Posterior cingulate gyrus (tissue), 11 donors: ENCODE data around the gene PRR20G.

Source experiments
- DNase-seq, 10 donors: peaks; one replicate each; pipeline versions ENCODE4 v3.0.0 to v3.0.0-alpha.2; 2020 to 2021; ENCODE audit warnings: mixed read lengths in 3 of 10
- intact Hi-C: fragments of 100-400 bp; cut with DNase I; formaldehyde crosslinking; loops from one replicate; pipeline ENCODE4 v1.15.1; 2023

Gene PRR20G

GRCh38 chr3:127264794-127265514 is 22.9 kb downstream of the PRR20G start:
- intact Hi-C loops: no loop called here
- peak in 1 of 10 donors; percentile 44 for DNase-seq

- intact Hi-C loops: no loop called here
- DNase-seq: no peak
Observed at GRCh38 chr3:127264292-127264691, 23.6 kb downstream of the PRR20G start.

GRCh38 chr3:127263586-127264231 is 24.1 kb downstream of the PRR20G start:
- peak in 8 of 10 donors; percentile 21 to 89 (median 44) for DNase-seq
- intact Hi-C loops: no loop called here

GRCh38 chr3:127263037-127263436 is 24.8 kb downstream of the PRR20G start:
- intact Hi-C loops: no loop called here
- DNase-seq: no peak

- intact Hi-C loops: no loop called here
- no peak for DNase-seq
Observed at GRCh38 chr3:127262533-127262932, 25.3 kb downstream of the PRR20G start.

GRCh38 chr3:127261925-127262324 is 25.9 kb downstream of the PRR20G start:
- peak in 1 of 10 donors; percentile 54 for DNase-seq
- intact Hi-C loops: no loop called here

- peak in 1 of 10 donors; percentile 76 for DNase-seq
Observed at GRCh38 chr3:127260826-127261555, 26.9 kb downstream of the PRR20G start.

GRCh38 chr3:127260416-127260815 is 27.4 kb downstream of the PRR20G start:
- DNase-seq: no peak
- intact Hi-C loops: no loop called here

More at GRCh38 chr3:127260826-127261555, 26.9 kb downstream of the PRR20G start:
- intact Hi-C loops: no loop called here

- intact Hi-C loops: loop anchor here (10.0 kb wide), 1 partner anchor 195 kb away; no protein-coding TSS in a partner anchor
- DNase-seq: no peak
Observed at GRCh38 chr3:127259882-127260281, 28.0 kb downstream of the PRR20G start.

GRCh38 chr3:127258733-127259132 is 29.1 kb downstream of the PRR20G start:
- no peak for DNase-seq

GRCh38 chr3:127257351-127257750 is 30.5 kb downstream of the PRR20G start:
- intact Hi-C loops: loop anchor here (10.0 kb wide), 1 partner anchor 197 kb away; no protein-coding TSS in a partner anchor
- no peak for DNase-seq

More at GRCh38 chr3:127258733-127259132, 29.1 kb downstream of the PRR20G start:
- intact Hi-C loops: loop anchor here (10.0 kb wide), 1 partner anchor 196 kb away; no protein-coding TSS in a partner anchor

- DNase-seq: no peak
- intact Hi-C loops: loop anchor here (10.0 kb wide), 1 partner anchor 198 kb away; no protein-coding TSS in a partner anchor
Observed at GRCh38 chr3:127256733-127257271, 31.0 kb downstream of the PRR20G start.

GRCh38 chr3:127256138-127256537 is 31.7 kb downstream of the PRR20G start:
- no peak for DNase-seq
- intact Hi-C loops: loop anchor here (10.0 kb wide), 1 partner anchor 199 kb away; no protein-coding TSS in a partner anchor

- intact Hi-C loops: loop anchor here (10.0 kb wide), 1 partner anchor 199 kb away; no protein-coding TSS in a partner anchor
- DNase-seq: no peak
Observed at GRCh38 chr3:127255516-127255915, 32.3 kb downstream of the PRR20G start.

- DNase-seq: no peak
- intact Hi-C loops: loop anchor here (10.0 kb wide), 1 partner anchor 200 kb away; no protein-coding TSS in a partner anchor
Observed at GRCh38 chr3:127254730-127255129, 33.1 kb downstream of the PRR20G start.

GRCh38 chr3:127254033-127254644 is 33.7 kb downstream of the PRR20G start:
- intact Hi-C loops: loop anchor here (10.0 kb wide), 1 partner anchor 201 kb away; no protein-coding TSS in a partner anchor
- DNase-seq: no peak

GRCh38 chr3:127253491-127253890 is 34.4 kb downstream of the PRR20G start:
- no peak for DNase-seq
- intact Hi-C loops: loop anchor here (10.0 kb wide), 1 partner anchor 201 kb away; no protein-coding TSS in a partner anchor

- DNase-seq: no peak
- intact Hi-C loops: loop anchor here (10.0 kb wide), 1 partner anchor 202 kb away; no protein-coding TSS in a partner anchor
Observed at GRCh38 chr3:127252446-127252845, 35.4 kb downstream of the PRR20G start.

- DNase-seq: no peak
- intact Hi-C loops: loop anchor here (10.0 kb wide), 1 partner anchor 205 kb away; no protein-coding TSS in a partner anchor
Observed at GRCh38 chr3:127250032-127250431, 37.8 kb downstream of the PRR20G start.

- intact Hi-C loops: no loop called here
Observed at GRCh38 chr3:127247292-127247691, 40.6 kb downstream of the PRR20G start.

More at GRCh38 chr3:127247292-127247691, 40.6 kb downstream of the PRR20G start:
- DNase-seq: no peak
